Ascending aorta (tissue), 2 donors: ENCODE measurements around the gene MIPOL1. TPM values are rescaled to one million over a fixed set of nuclear protein-coding genes. Genes with fewer than 3 reads are reported as not detected.
"Not testable (repeated sequence)": the region's sequence is repeated elsewhere in the genome, so short reads cannot be mapped to it uniquely, and the experiment has no call there.

Source experiments
- DNase-seq, 2 donors: peaks; one replicate each; pipeline ENCODE4 v3.0.0-alpha.2; 2019; ENCODE audit warnings: low spot score in 2 of 2
- H3K27ac ChIP-seq, 2 donors: fragments of 200-600 bp; sonication (generic); one replicate each; pipeline ENCODE4 v1.5.1; 2016 to 2017; ENCODE audit warnings: mild to moderate bottlenecking in 1 of 2
- H3K27me3 ChIP-seq: fragments of 200-600 bp; sonication (generic); one replicate; pipeline ENCODE4 v1.5.1; 2017
- H3K36me3 ChIP-seq, 2 donors: fragments of 200-600 bp; sonication (generic); one replicate each; pipeline ENCODE4 v1.5.1; 2016
- H3K4me1 ChIP-seq, 2 donors: fragments of 200-600 bp; sonication (generic); one replicate each; pipeline ENCODE4 v1.5.1; 2016 to 2017; ENCODE audit warnings: mild to moderate bottlenecking in 1 of 2
- H3K4me3 ChIP-seq, 2 donors: fragments of 200-600 bp; sonication (generic); one replicate each; pipeline ENCODE4 v1.5.1; 2016 to 2017; ENCODE audit warnings: mild to moderate bottlenecking in 1 of 2
- H3K9me3 ChIP-seq, 2 donors: fragments of 200-600 bp; sonication (generic); one replicate each; pipeline ENCODE4 v1.5.1; 2016
- intact Hi-C: fragments of 100-400 bp; cut with DNase I; formaldehyde crosslinking; loops from one replicate; pipeline ENCODE4 v1.15.1; 2023
- total RNA-seq: library from RNA; depleted of rRNA; stranded (reverse); fragments of >200 nt; gene quantifications from one replicate; pipeline ENCODE4 v1.1.0, GENCODE V29; 2016
- TF ChIP-seq, protein P1 (sequence below), 3 experiments: fragments of 200-600 bp in 2 of 3; fragments of 450-650 bp in 1 of 3; sonication (generic) in 2 of 3; IDR thresholded peaks; one replicate each; pipeline ENCODE4 v1.5.1; 2016 to 2019; ENCODE audit warnings: antibody characterized with exemption in 3 of 3, mild to moderate bottlenecking in 1 of 3, moderate library complexity in 1 of 3

Gene MIPOL1
- total RNA-seq, 1 donor from 2014 or later, result 8.6 TPM

- Histone ChIP-seq H3K36me3 (no peaks in the 10 kb centered on the region), H3K4me1 (no peaks in the 10 kb centered on the region), H3K27me3 (no peaks in the 10 kb centered on the region), H3K4me3 (no peak overlapping the region), H3K27ac (no peak overlapping the region), H3K9me3 (no peaks in the 10 kb centered on the region)
- no peak for DNase-seq
- intact Hi-C loops, result no loop called here
- TF ChIP-seq, protein P1, sequence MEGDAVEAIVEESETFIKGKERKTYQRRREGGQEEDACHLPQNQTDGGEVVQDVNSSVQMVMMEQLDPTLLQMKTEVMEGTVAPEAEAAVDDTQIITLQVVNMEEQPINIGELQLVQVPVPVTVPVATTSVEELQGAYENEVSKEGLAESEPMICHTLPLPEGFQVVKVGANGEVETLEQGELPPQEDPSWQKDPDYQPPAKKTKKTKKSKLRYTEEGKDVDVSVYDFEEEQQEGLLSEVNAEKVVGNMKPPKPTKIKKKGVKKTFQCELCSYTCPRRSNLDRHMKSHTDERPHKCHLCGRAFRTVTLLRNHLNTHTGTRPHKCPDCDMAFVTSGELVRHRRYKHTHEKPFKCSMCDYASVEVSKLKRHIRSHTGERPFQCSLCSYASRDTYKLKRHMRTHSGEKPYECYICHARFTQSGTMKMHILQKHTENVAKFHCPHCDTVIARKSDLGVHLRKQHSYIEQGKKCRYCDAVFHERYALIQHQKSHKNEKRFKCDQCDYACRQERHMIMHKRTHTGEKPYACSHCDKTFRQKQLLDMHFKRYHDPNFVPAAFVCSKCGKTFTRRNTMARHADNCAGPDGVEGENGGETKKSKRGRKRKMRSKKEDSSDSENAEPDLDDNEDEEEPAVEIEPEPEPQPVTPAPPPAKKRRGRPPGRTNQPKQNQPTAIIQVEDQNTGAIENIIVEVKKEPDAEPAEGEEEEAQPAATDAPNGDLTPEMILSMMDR (IDR thresholded peaks at IDR 0.05), result peak in 2 of 3 experiments; percentile 67 to 70
Observed at GRCh38 chr14:37230551-37231194, 32.9 kb downstream of the MIPOL1 start.

- TF ChIP-seq, protein P1 (IDR thresholded peaks at IDR 0.05), result peak in 2 of 3 experiments; percentile 48 to 56
- Histone ChIP-seq H3K9me3 (no peaks in the 10 kb centered on the region), H3K36me3 (no peaks in the 10 kb centered on the region), H3K27ac (no peak overlapping the region), H3K4me1 (no peaks in the 10 kb centered on the region), H3K4me3 (no peak overlapping the region), H3K27me3 (no peaks in the 10 kb centered on the region)
- intact Hi-C loops, result no loop called here
- no peak for DNase-seq
Observed at GRCh38 chr14:37232907-37233481, 35.3 kb downstream of the MIPOL1 start.

DNA sequence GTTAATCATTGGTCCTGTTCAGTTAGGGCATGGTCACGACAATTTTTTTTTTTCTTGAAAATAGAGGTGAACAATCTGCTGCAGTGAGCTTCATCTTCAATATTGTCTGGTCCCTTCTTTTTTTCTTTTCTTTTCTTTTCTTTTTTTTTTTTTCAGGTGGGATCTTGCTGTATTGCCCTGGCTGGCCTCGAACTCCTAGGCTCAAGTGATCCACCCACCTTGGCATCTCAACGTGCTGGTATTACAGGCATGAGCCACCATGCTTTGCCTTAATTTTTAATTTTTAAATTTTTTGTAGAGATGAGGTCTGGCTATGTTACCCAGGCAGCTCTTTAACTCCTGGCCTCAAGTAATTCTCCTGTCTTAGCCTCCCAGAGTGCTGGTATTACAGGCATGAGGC lies 36.5 kb downstream of the MIPOL1 start:
- Histone ChIP-seq H3K36me3 (no peaks in the 10 kb centered on the region), H3K4me3 (no peak overlapping the region), H3K27ac (no peak overlapping the region), H3K4me1 (no peaks in the 10 kb centered on the region), H3K27me3 (no peaks in the 10 kb centered on the region), H3K9me3 (no peaks in the 10 kb centered on the region)
- DNase-seq, result no peak
- intact Hi-C loops, result no loop called here
- TF ChIP-seq, protein P1 (IDR thresholded peaks at IDR 0.05), result no peak

DNA sequence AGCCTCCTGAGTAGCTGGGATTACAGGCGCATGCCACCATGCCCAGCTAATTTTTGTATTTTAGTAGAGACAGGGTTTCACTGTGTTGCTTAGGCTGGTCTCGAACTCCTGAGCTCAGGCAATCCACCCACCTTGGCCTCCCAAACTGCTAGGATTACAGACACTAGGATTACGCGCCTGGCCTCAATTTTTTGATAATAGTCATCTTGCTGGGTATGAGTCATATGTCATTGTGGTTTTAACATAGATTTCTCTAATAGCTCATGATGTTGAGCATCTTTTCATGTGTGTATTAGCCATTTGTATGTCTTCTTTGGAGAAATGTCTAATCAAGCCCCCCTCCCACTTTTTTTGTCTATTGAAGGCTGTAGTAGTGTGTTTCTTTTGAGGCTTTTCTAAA lies 38.3 kb downstream of the MIPOL1 start:
- H3K4me3 ChIP-seq, DNase-seq, intact Hi-C loops: not testable (repeated sequence)

DNA sequence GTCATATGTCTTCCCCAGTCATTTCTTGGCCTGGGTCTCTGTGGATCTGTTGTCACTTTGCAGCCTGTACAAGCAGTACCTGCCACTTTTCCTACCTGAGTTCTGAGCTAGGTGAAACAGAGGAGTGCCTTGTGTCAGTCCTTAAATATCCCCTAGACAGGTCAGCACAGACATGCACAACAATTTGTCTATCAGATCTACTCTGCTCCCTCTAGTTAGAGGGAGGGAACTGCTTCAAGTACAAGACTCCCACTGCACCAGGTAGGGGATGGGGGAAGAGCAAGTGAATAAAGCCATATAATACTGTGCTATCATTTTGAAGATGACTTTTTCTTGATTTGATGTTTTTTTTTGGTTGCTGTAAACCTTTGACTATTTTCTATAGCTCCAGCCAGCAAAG lies 39.4 kb downstream of the MIPOL1 start:
- H3K27me3 ChIP-seq, result no peaks in the 10 kb centered on the region

More for the DNA sequence above, 38.3 kb downstream of the MIPOL1 start:
- H3K9me3 ChIP-seq, H3K36me3 ChIP-seq, H3K4me1 ChIP-seq, H3K27ac ChIP-seq, H3K27me3 ChIP-seq: not testable (repeated sequence)

DNA sequence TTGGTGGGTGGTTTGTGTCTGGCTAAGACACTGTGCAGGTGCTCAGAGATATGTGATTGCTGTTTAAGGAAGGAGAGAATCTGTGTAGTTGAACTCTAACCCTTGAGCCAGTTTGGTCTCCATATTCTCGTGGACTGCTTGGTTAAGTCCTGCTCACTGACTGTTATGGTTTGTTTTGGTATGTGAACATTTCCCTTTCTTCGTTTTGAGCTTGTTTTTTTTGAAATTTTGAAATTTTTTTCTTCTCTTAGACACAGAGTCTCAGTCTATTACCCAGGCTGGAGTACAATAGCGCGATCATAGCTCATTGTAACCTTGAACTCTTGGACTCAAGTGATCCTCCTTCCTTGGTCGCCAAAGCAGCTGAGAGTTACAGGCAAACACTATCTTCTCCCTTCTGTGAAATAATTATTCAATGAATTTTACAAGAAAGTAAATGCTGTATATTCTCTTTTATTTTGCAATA lies 40.0 kb downstream of the MIPOL1 start:
- intact Hi-C loops, result no loop called here
- Histone ChIP-seq H3K9me3 (no peaks in the 10 kb centered on the region), H3K27me3 (no peaks in the 10 kb centered on the region), H3K4me1 (no peaks in the 10 kb centered on the region), H3K36me3 (no peaks in the 10 kb centered on the region), H3K4me3 (no peak overlapping the region), H3K27ac (no peak overlapping the region)
- DNase-seq, result no peak
- TF ChIP-seq, protein P1 (IDR thresholded peaks at IDR 0.05), result no peak

More for the DNA sequence above, 39.4 kb downstream of the MIPOL1 start:
- Histone ChIP-seq H3K9me3 (no peaks in the 10 kb centered on the region), H3K4me3 (no peak overlapping the region), H3K4me1 (no peaks in the 10 kb centered on the region), H3K36me3 (no peaks in the 10 kb centered on the region), H3K27ac (no peak overlapping the region)
- TF ChIP-seq, protein P1 (IDR thresholded peaks at IDR 0.05), result no peak
- intact Hi-C loops, result no loop called here
- no peak for DNase-seq
